ENCODE data around the gene DIAPH2.

DNA sequence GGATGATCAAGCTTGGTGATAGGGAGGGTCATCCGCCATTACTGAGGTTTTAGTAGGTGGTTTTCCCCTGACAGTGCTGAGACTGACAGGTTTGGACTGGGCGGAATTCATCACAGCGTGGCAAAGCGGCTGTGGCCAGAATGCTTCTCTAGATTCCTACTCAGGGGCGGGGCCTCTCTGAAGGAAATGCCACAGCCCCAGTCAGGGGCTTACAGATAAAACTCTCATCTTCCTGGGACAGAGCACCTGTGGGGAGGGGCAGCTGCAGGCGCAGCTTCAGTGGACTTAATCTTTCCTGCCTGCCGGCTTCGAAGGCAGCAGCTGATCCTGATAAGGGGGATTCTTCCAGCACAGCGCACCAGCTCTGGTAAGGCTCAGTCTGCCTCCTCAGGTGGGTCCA is 515.8 kb downstream of the DIAPH2 start:
- TF ChIP-seq, protein P1, sequence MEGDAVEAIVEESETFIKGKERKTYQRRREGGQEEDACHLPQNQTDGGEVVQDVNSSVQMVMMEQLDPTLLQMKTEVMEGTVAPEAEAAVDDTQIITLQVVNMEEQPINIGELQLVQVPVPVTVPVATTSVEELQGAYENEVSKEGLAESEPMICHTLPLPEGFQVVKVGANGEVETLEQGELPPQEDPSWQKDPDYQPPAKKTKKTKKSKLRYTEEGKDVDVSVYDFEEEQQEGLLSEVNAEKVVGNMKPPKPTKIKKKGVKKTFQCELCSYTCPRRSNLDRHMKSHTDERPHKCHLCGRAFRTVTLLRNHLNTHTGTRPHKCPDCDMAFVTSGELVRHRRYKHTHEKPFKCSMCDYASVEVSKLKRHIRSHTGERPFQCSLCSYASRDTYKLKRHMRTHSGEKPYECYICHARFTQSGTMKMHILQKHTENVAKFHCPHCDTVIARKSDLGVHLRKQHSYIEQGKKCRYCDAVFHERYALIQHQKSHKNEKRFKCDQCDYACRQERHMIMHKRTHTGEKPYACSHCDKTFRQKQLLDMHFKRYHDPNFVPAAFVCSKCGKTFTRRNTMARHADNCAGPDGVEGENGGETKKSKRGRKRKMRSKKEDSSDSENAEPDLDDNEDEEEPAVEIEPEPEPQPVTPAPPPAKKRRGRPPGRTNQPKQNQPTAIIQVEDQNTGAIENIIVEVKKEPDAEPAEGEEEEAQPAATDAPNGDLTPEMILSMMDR (IDR thresholded peaks at IDR 0.05) = no peak
- no peak for TF ChIP-seq EZH2 (IDR thresholded peaks at IDR 0.05; ENCODE audit: borderline replicate concordance, insufficient read depth, low read depth, low read length, poor library complexity, severe bottlenecking)

Data from B cell (primary cell).